HEK293T (cell line): ENCODE results near the gene ZMPSTE24.

Experiments
- BHLHE40 ChIP-seq: fragments of 450-650 bp; IDR thresholded peaks from 2 replicates; pipeline ENCODE4 v1.6.1; 2016; ENCODE audit warnings: mild to moderate bottlenecking, moderate library complexity, borderline replicate concordance
- ELF4 ChIP-seq: fragments of 450-650 bp; IDR thresholded peaks from 2 replicates; pipeline ENCODE4 v1.6.1; 2017; ENCODE audit warnings: antibody characterized with exemption
- FOXA1 ChIP-seq: fragments of 450-650 bp; IDR thresholded peaks from 2 replicates; pipeline ENCODE4 v1.6.1; 2016; ENCODE audit warnings: mild to moderate bottlenecking
- HDGF ChIP-seq: fragments of 450-650 bp; IDR thresholded peaks from 2 replicates; pipeline ENCODE4 v1.6.1; 2017; ENCODE audit warnings: antibody characterized with exemption, borderline replicate concordance
- SP1 ChIP-seq: fragments of 450-650 bp; IDR thresholded peaks from 2 replicates; pipeline ENCODE4 v1.6.1; 2017
- SUZ12 ChIP-seq: fragments of 450-650 bp; IDR thresholded peaks from 2 replicates; pipeline ENCODE4 v1.6.1; 2016; ENCODE audit warnings: mild to moderate bottlenecking

DNA sequence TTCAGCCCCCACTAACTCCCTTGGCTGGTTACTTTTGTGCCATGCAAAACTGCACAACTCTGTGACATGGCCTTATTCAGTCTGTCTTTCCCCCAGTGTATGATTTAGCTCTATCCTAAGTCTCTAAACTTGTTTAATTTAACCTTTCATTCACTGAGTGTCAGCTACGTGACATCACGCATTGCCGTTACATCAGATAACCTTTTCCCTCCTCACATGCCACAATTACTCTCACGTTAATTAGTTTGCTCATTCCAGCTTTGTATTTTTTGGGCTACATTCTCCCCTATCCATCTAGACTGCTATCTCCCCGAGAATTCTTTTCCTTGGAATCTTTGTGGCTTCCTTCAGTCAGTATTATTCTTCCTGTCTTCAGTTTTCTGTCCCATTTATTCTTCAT lies 39.7 kb upstream of the ZMPSTE24 start:
- no peak for TF ChIP-seq SUZ12
- TF ChIP-seq FOXA1 = no peak
- no peak for TF ChIP-seq SP1
- TF ChIP-seq ELF4 = no peak
- no peak for TF ChIP-seq HDGF
- TF ChIP-seq BHLHE40 = no peak
